C4-2B (cell line): ENCODE data around the gene RELN.
"Not testable (repeated sequence)": the region's sequence is repeated elsewhere in the genome, so short reads cannot be mapped to it uniquely, and the experiment has no call there.

Experiments used
- H3K27ac ChIP-seq: fragments of 450-650 bp; 2 replicates; pipeline ENCODE4 v1.5.1; 2017
- CTCF ChIP-seq: fragments of 450-650 bp; conservative IDR thresholded peaks from 2 replicates; pipeline ENCODE4 v1.5.1; 2017; ENCODE audit warnings: mild to moderate bottlenecking
- ZFX ChIP-seq: fragments of 450-650 bp; IDR thresholded peaks from 2 replicates; pipeline ENCODE4 v1.6.1; 2017

Gene RELN

GRCh38 chr7:103821092-103821491 is 168.4 kb downstream of the RELN start:
- no peak overlapping the region for H3K27ac ChIP-seq
- TF ChIP-seq CTCF (no peak), ZFX (no peak)

GRCh38 chr7:103815972-103816371 is 173.5 kb downstream of the RELN start:
- not testable (repeated sequence) for H3K27ac ChIP-seq

DNA sequence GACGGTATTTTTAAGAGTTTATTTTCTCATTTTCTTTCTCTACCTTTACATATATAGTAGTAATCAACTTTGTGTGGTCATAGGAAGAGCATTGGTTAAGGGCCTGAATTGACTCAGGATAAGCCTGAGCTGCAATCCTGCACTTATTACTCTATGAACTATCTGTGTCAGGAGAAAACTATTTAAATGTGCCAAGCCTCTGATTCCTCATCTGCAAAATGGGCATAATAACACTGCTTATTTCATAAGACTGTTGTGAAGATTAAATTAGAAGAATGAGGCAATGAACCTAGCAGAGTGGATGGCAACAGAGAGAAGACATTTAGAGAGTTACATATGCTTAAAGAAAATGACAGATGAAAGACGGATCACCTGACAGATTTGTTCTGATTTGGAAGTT is 175.5 kb downstream of the RELN start:
- no peak for TF ChIP-seq ZFX
- TF ChIP-seq CTCF, result no peak

DNA sequence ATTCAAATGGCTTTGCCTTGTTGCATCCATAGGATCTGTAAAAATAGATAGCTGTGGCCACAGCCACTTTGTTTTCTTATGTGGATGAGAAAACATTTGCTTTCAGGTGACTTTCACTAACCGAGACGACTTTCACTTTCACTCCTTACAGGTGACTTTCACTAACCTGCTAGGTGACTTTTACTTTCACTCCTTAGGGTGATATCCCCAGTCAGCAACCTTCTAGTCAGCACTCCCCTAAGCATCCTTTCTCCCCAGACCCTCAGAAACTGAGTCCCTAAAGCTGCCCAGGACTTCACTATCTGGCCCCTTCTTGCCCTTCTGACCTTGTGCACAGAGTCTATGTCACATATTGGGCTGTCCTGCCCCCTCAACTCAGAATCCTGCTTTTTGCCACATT is 177.5 kb downstream of the RELN start:
- H3K27ac ChIP-seq, result no peak overlapping the region
- TF ChIP-seq CTCF (no peak), ZFX (no peak)

More for the DNA sequence above, 175.5 kb downstream of the RELN start:
- no peak overlapping the region for H3K27ac ChIP-seq

DNA sequence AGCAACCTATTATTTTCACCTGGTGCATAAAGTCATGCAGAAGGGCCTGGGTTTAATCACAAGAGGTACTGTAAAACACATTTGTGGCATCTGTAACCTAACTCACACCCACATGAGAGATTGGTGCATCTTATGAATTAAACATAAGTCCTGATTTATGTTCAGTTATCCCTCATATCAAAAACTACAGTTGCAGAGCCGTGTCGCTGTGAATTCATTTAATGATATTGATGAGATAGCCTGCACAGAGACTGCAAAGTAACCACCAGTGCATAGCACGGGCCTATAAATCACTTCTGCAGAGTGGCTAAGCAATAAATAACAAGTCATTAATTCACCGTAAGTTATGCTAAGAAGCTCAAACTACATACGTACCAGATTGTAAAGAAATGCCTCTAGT is 178.2 kb downstream of the RELN start:
- no peak overlapping the region for H3K27ac ChIP-seq
- no peak for TF ChIP-seq ZFX
- no peak for TF ChIP-seq CTCF

GRCh38 chr7:103810112-103810744 is 179.2 kb downstream of the RELN start:
- no peak overlapping the region for H3K27ac ChIP-seq
- TF ChIP-seq CTCF (no peak), ZFX (no peak)

- no peak overlapping the region for H3K27ac ChIP-seq
- TF ChIP-seq ZFX, result no peak
- no peak for TF ChIP-seq CTCF
Measured at GRCh38 chr7:103809229-103809994, 180.0 kb downstream of the RELN start.

GRCh38 chr7:103805346-103805745 is 184.1 kb downstream of the RELN start:
- TF ChIP-seq ZFX, result no peak
- no peak for TF ChIP-seq CTCF
- H3K27ac ChIP-seq, result no peak overlapping the region
